A673 (cell line): ENCODE results near the gene RCC2. TPM values are rescaled to one million over a fixed set of nuclear protein-coding genes. Genes with fewer than 3 reads are reported as not detected.
"Not testable (repeated sequence)": the region's sequence is repeated elsewhere in the genome, so short reads cannot be mapped to it uniquely, and the experiment has no call there.

Source experiments
- BruUV-seq: library from RNA; stranded (reverse); fragments of 400-500 nt; replicated peaks from 2 replicates; lab custom pipeline; 2021; lab: Mats Ljungman, UMichigan
- CTCF ChIA-PET: fragments of 300-600 bp; sonication (Branson Sonifier 250); formaldehyde crosslinking; loops from one replicate; lab custom pipeline; 2022; ENCODE audit warnings: antibody characterized with exemption; lab: Charles Lee
- POLR2A ChIA-PET: fragments of 300-600 bp; sonication (Branson Sonifier 250); formaldehyde crosslinking; loops from one replicate; lab custom pipeline; 2022; ENCODE audit warnings: antibody characterized with exemption; ENCODE audit not compliant: low non-redundant PET; lab: Charles Lee
- DNase-seq: peaks from one replicate; pipeline ENCODE4 v3.0.0-alpha.2; 2015; ENCODE audit warnings: low spot score
- H3K27ac ChIP-seq: fragments of 200-600 bp; sonication (generic); 2 replicates; pipeline ENCODE4 v1.5.1; 2016; ENCODE audit warnings: mixed run types, low read depth, mild to moderate bottlenecking, mixed read lengths, antibody characterized with exemption, low read length; ENCODE audit not compliant: poor library complexity, severe bottlenecking
- H3K27me3 ChIP-seq: fragments of 200-600 bp; sonication (generic); replicated peaks from 2 replicates; pipeline ENCODE4 v1.6.1; 2017; ENCODE audit warnings: mixed run types, low read depth, mild to moderate bottlenecking, mixed read lengths, antibody characterized with exemption, low read length; ENCODE audit not compliant: insufficient read depth, poor library complexity
- H3K36me3 ChIP-seq: fragments of 200-600 bp; sonication (generic); 2 replicates; pipeline ENCODE4 v1.6.1; 2016; ENCODE audit warnings: mixed run types, mild to moderate bottlenecking, mixed read lengths, antibody characterized with exemption, low read length; ENCODE audit not compliant: insufficient read depth, poor library complexity, severe bottlenecking
- H3K4me1 ChIP-seq: fragments of 200-600 bp; sonication (generic); 2 replicates; pipeline ENCODE4 v1.6.1; 2017; ENCODE audit warnings: mixed run types, mild to moderate bottlenecking, mixed read lengths, antibody characterized with exemption, low read length; ENCODE audit not compliant: insufficient read depth, poor library complexity, severe bottlenecking
- H3K4me3 ChIP-seq: fragments of 200-600 bp; sonication (generic); 2 replicates; pipeline ENCODE4 v1.5.1; 2016; ENCODE audit warnings: low read depth, mixed run types, mild to moderate bottlenecking, mixed read lengths, low read length; ENCODE audit not compliant: poor library complexity, severe bottlenecking
- H3K9me3 ChIP-seq: fragments of 200-600 bp; sonication (generic); 2 replicates; pipeline ENCODE4 v1.6.1; 2016; ENCODE audit warnings: mixed run types, low read depth, mild to moderate bottlenecking, mixed read lengths, antibody characterized with exemption, low read length; ENCODE audit not compliant: poor library complexity, severe bottlenecking
- CTCF ChIP-seq: fragments of 300-800, 200-600 bp; sonication (generic); conservative IDR thresholded peaks from 2 replicates; pipeline ENCODE4 v1.5.1; 2017; ENCODE audit warnings: low read depth, mild to moderate bottlenecking, antibody characterized with exemption, low read length, moderate library complexity, mixed read lengths
- EZH2 ChIP-seq: fragments of 200-600 bp; sonication (generic); IDR thresholded peaks from 2 replicates; pipeline ENCODE4 v1.6.1; 2017; ENCODE audit warnings: borderline replicate concordance, low read depth, mild to moderate bottlenecking, mixed read lengths, antibody characterized with exemption, low read length; ENCODE audit not compliant: poor library complexity, severe bottlenecking
- intact Hi-C: fragments of 100-400 bp; cut with micrococcal nuclease; formaldehyde crosslinking; loops from one replicate; pipeline ENCODE4 v1.10.0; 2022; ENCODE audit not compliant: unreplicated experiment
- total RNA-seq: library from RNA; stranded (reverse); gene quantifications from 2 replicates; pipeline ENCODE4 v1.2.3, GENCODE V29; 2021

RCC2 gene
- total RNA-seq, 1 experiment from 2014 or later, result 182 TPM

DNA sequence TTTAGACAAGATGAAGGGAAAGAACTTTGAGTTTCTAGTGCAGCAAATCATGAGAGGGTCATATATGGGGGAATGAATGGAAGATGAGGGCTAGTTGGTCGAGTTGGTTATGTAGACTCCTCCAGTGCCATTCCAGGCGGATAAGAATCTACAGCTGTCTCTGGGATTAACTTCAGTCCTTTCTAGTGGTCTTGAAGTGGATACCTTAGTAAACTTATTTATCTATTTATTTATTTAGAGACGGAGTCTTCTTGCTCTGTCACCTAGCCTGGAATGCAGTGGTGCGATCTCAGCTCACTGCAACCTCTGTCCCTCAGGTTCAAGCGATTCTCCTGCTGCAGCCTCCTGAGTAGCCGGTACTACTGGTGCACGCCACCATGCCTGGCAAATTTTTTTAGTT is 41.4 kb upstream of the RCC2 start:
- no peak for DNase-seq
- H3K4me1 ChIP-seq, result no peaks in the 10 kb centered on the region
- H3K36me3 ChIP-seq, result no peaks in the 10 kb centered on the region
- intact Hi-C loops, result no loop called here
- TF ChIP-seq EZH2 (no peak), CTCF (no peak)
- CTCF ChIA-PET, result no interaction called here
- POLR2A ChIA-PET, result no interaction called here
- no peaks in the 10 kb centered on the region for H3K27me3 ChIP-seq
- no TSS peak for BruUV-seq
- H3K4me3 ChIP-seq, result no peak overlapping the region
- no peak overlapping the region for H3K27ac ChIP-seq
- no peaks in the 10 kb centered on the region for H3K9me3 ChIP-seq

DNA sequence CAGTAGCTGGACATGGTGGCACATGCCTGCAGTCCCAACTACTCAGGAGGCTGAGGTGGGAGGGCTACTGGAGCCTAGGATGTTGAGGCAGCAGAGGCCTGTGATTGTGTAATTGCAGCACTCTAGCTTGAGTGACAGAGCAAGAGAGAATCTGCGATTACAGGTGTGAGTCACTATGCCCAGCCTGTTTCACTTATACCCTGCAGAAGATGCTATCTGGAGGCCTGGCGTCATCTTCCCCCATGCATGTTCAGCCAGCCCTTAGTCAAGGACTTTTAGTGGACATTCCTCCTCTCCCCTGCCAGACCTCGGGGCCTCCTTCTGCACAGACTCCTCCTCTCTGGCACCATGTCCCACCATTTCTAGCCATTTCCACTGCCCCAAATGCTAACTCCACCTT is 36.3 kb upstream of the RCC2 start:
- ChIA-PET POLR2A (no interaction called here), CTCF (interaction anchor here (0.6 kb wide), 1 partner anchor 12 kb away, joined by 4 read pairs; no protein-coding TSS in a partner anchor)
- no peaks in the 10 kb centered on the region for H3K36me3 ChIP-seq
- no peak for TF ChIP-seq CTCF
- no peak for TF ChIP-seq EZH2
- intact Hi-C loops, result no loop called here
- H3K4me3 ChIP-seq, result no peak overlapping the region
- no TSS peak for BruUV-seq
- H3K4me1 ChIP-seq, result no peaks in the 10 kb centered on the region
- DNase-seq, result no peak
- H3K27me3 ChIP-seq, result no peaks in the 10 kb centered on the region
- H3K27ac ChIP-seq, result no peak overlapping the region
- no peaks in the 10 kb centered on the region for H3K9me3 ChIP-seq

- intact Hi-C loops, H3K9me3 ChIP-seq, H3K27me3 ChIP-seq, H3K36me3 ChIP-seq, CTCF ChIA-PET, H3K4me3 ChIP-seq, BruUV-seq, H3K27ac ChIP-seq, POLR2A ChIA-PET, H3K4me1 ChIP-seq, DNase-seq: not testable (repeated sequence)
Observed at GRCh38 chr1:17474836-17475555, 35.5 kb upstream of the RCC2 start.

DNA sequence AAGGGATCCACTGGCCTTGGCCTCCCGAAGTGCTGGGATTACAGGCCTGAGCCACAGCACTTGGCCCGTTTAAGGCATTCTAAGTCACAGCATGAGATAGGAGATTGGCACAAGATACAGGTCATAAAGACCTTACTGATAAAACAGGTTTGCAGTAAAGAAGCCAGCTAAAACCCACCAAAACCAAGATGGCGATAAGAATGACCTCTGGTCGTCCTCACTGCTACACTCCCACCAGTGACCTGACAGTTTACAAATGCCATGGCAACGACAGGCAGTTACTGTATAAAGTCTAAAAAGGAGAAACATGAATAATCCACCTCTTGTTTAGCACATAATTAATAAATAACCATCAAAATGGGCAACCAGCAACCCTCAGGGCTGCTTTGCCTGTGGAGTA is 33.3 kb upstream of the RCC2 start:
- POLR2A ChIA-PET, result no interaction called here
- Histone ChIP-seq H3K27ac (no peak overlapping the region), H3K4me1 (no peaks in the 10 kb centered on the region), H3K27me3 (no peaks in the 10 kb centered on the region), H3K4me3 (no peak overlapping the region), H3K9me3 (no peaks in the 10 kb centered on the region), H3K36me3 (no peaks in the 10 kb centered on the region)
- DNase-seq, result no peak
- CTCF ChIA-PET, result interaction anchor here (0.7 kb wide), 1 partner anchor 1108 kb away, joined by 4 read pairs; no protein-coding TSS in a partner anchor
- no peak for TF ChIP-seq EZH2
- BruUV-seq, result no TSS peak
- intact Hi-C loops, result no loop called here
